HepG2 (cell line): Measurements from ENCODE around the gene CYP2W1. TPM values are rescaled to one million over a fixed set of nuclear protein-coding genes. Genes with fewer than 3 reads are reported as not detected.

Experiments used
- ARNT2 ChIP-seq: sonication (generic); formaldehyde crosslinking; IDR thresholded peaks from 2 replicates; pipeline ENCODE4 v1.8.0; 2022; ENCODE audit warnings: mild to moderate bottlenecking, low read depth, missing genetic modification reagents, moderate library complexity
- CBX1 ChIP-seq: IDR thresholded peaks from one replicate; pipeline ENCODE4 v1.6.1; 2016; ENCODE audit warnings: antibody characterized with exemption, low read depth
- DZIP1 ChIP-seq: sonication (generic); formaldehyde crosslinking; IDR thresholded peaks from 2 replicates; pipeline ENCODE4 v1.5.0; 2020; ENCODE audit warnings: mild to moderate bottlenecking, missing genetic modification reagents
- FOSL2 ChIP-seq: sonication (generic); formaldehyde crosslinking; IDR thresholded peaks from 2 replicates; pipeline ENCODE4 v1.4.0; 2020; ENCODE audit warnings: missing genetic modification reagents
- FOXJ3 ChIP-seq: sonication (generic); formaldehyde crosslinking; IDR thresholded peaks from 2 replicates; pipeline ENCODE4 v1.4.0; 2020; ENCODE audit warnings: missing genetic modification reagents, mild to moderate bottlenecking, borderline replicate concordance
- GLMP ChIP-seq: sonication (generic); formaldehyde crosslinking; IDR thresholded peaks from 2 replicates; pipeline ENCODE4 v1.9.0; 2021; ENCODE audit warnings: missing genetic modification reagents, mild to moderate bottlenecking, borderline replicate concordance
- HNRNPUL1 ChIP-seq: fragments of 200-400 bp; formaldehyde crosslinking; IDR thresholded peaks from 2 replicates; pipeline ENCODE4 v1.6.1; 2017; ENCODE audit warnings: low read depth, mild to moderate bottlenecking, low read length, moderate library complexity
- JUND ChIP-seq: sonication (generic); formaldehyde crosslinking; IDR thresholded peaks from 2 replicates; pipeline ENCODE4 v1.8.0; 2022; ENCODE audit warnings: mild to moderate bottlenecking, missing genetic modification reagents
- LCORL ChIP-seq, 2 experiments: fragments of 450-650 bp in 1 of 2; sonication (generic) in 1 of 2; formaldehyde crosslinking in 1 of 2; IDR thresholded peaks; 2 replicates each; pipeline versions ENCODE4 v1.5.0 to v1.6.1; 2017 to 2020; ENCODE audit warnings: antibody characterized with exemption in 1 of 2, missing genetic modification reagents in 1 of 2
- MBD4 ChIP-seq: IDR thresholded peaks from 2 replicates; pipeline ENCODE4 v1.6.1; 2012; ENCODE audit warnings: low read length, inconsistent platforms, borderline replicate concordance
- PHB2 ChIP-seq: fragments of 450-650 bp; IDR thresholded peaks from 2 replicates; pipeline ENCODE4 v1.6.1; 2018; ENCODE audit not compliant: partially characterized antibody
- SOX5 ChIP-seq: IDR thresholded peaks from 2 replicates; pipeline ENCODE4 v1.6.1; 2016; ENCODE audit warnings: borderline replicate concordance
- ZNF18 ChIP-seq: sonication (generic); formaldehyde crosslinking; IDR thresholded peaks from 2 replicates; pipeline ENCODE4 v1.8.0; 2022; ENCODE audit warnings: mild to moderate bottlenecking, missing genetic modification reagents; ENCODE audit not compliant: insufficient replicate concordance
- ZNF253 ChIP-seq: sonication (generic); formaldehyde crosslinking; IDR thresholded peaks from 2 replicates; pipeline ENCODE4 v1.8.0; 2022; ENCODE audit warnings: mild to moderate bottlenecking, missing genetic modification reagents, borderline replicate concordance
- ZNF354B ChIP-seq: sonication (generic); formaldehyde crosslinking; IDR thresholded peaks from 2 replicates; pipeline ENCODE4 v1.8.0; 2022; ENCODE audit warnings: mild to moderate bottlenecking, missing genetic modification reagents
- ZNF816 ChIP-seq: sonication (generic); formaldehyde crosslinking; IDR thresholded peaks from 2 replicates; pipeline ENCODE4 v1.8.0; 2022; ENCODE audit warnings: missing genetic modification reagents, mild to moderate bottlenecking, borderline replicate concordance
- polyA plus RNA-seq, 8 experiments: library from polyadenylated mRNA; depleted of rRNA in 3 of 8; stranded (reverse) in 7 of 8; unstranded in 1 of 8; fragments of >200 nt; fragmentation: Illumina TruSeq in 4 of 8; extraction: Trizol in 4 of 8; gene quantifications; 2 replicates each; pipeline versions ENCODE4 v1.2.1 to v1.2.3, GENCODE V29; 2011 to 2016; ENCODE audit warnings: low read depth in 4 of 8, missing spikeins in 1 of 8, mixed read lengths in 1 of 8; ENCODE audit not compliant: insufficient read depth in 1 of 8
- total RNA-seq, 5 experiments: library from RNA; depleted of rRNA; stranded (reverse); fragments of >200 nt; fragmentation: Illumina TruSeq; extraction: Trizol; gene quantifications; 2 replicates each; pipeline ENCODE4 v1.2.3, GENCODE V29; 2016; ENCODE audit warnings: low read depth in 1 of 5
- TF ChIP-seq, protein P1 (sequence below): sonication (generic); formaldehyde crosslinking; conservative IDR thresholded peaks from 2 replicates; pipeline ENCODE4 v1.4.0; 2020; ENCODE audit warnings: mild to moderate bottlenecking, missing genetic modification reagents, moderate library complexity

CYP2W1 gene
- total and polyA plus RNA-seq, 2 of the 13 experiments (the other 11 are each of a cell fraction or from before 2014, with no cell fraction given): 19.5 to 31.7 TPM

GRCh38 chr7:1028044-1028770 lies 45.2 kb downstream of the CYP2W1 start (continued):
- TF ChIP-seq ZNF18 (CRISPR knock-in tag) (no peak), MBD4 (no peak), HNRNPUL1 (no peak), ZNF816 (CRISPR knock-in tag) (no peak), DZIP1 (0 out of 2 replicates have a peak, but pooled peaks have one; percentile 56), FOSL2 (CRISPR knock-in tag) (peak; percentile 11; the same call in 1 of the 2 replicates), CBX1 (no peak), ARNT2 (CRISPR knock-in tag) (peak; percentile 80; the same call in 1 of the 2 replicates), GLMP (CRISPR knock-in tag) (no peak), ZNF354B (CRISPR knock-in tag) (no peak), LCORL (IDR thresholded peaks at IDR 0.05) (no peak), LCORL (CRISPR knock-in tag; IDR thresholded peaks at IDR 0.05) (peak; percentile 83; the same call in 1 of the 2 replicates), ZNF253 (CRISPR knock-in tag) (no peak), FOXJ3 (CRISPR knock-in tag) (no peak), JUND (no peak), PHB2 (no peak), SOX5 (CRISPR knock-in tag) (no peak)
- TF ChIP-seq, protein P1, sequence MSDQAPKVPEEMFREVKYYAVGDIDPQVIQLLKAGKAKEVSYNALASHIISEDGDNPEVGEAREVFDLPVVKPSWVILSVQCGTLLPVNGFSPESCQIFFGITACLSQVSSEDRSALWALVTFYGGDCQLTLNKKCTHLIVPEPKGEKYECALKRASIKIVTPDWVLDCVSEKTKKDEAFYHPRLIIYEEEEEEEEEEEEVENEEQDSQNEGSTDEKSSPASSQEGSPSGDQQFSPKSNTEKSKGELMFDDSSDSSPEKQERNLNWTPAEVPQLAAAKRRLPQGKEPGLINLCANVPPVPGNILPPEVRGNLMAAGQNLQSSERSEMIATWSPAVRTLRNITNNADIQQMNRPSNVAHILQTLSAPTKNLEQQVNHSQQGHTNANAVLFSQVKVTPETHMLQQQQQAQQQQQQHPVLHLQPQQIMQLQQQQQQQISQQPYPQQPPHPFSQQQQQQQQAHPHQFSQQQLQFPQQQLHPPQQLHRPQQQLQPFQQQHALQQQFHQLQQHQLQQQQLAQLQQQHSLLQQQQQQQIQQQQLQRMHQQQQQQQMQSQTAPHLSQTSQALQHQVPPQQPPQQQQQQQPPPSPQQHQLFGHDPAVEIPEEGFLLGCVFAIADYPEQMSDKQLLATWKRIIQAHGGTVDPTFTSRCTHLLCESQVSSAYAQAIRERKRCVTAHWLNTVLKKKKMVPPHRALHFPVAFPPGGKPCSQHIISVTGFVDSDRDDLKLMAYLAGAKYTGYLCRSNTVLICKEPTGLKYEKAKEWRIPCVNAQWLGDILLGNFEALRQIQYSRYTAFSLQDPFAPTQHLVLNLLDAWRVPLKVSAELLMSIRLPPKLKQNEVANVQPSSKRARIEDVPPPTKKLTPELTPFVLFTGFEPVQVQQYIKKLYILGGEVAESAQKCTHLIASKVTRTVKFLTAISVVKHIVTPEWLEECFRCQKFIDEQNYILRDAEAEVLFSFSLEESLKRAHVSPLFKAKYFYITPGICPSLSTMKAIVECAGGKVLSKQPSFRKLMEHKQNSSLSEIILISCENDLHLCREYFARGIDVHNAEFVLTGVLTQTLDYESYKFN (CRISPR knock-in tag): no peak
